ENCODE results near the gene ITPKB.
"Not testable (repeated sequence)": the region's sequence is repeated elsewhere in the genome, so short reads cannot be mapped to it uniquely, and the experiment has no call there.

The ITPKB gene

GRCh38 chr1:226733304-226733703 lies 5.8 kb downstream of the ITPKB start:
- Histone ChIP-seq H3K4me1 (ENCODE audit: insufficient read depth, low read length) (peaks cover 6% of the 10 kb centered on the region), H3K36me3 (ENCODE audit: insufficient read depth, low read length) (peaks cover 6% of the 10 kb centered on the region), H3K4me3 (ENCODE audit: low read length) (no peak overlapping the region), H3K9me3 (ENCODE audit: low read length) (no peaks in the 10 kb centered on the region), H3K27me3 (ENCODE audit: insufficient read depth, low read length) (no peaks in the 10 kb centered on the region), H2AFZ (ENCODE audit: low read depth, low read length) (no peak overlapping the region)

GRCh38 chr1:226732856-226733291 lies 6.2 kb downstream of the ITPKB start:
- Histone ChIP-seq H3K4me3 (ENCODE audit: low read length) (no peak overlapping the region), H3K4me1 (ENCODE audit: insufficient read depth, low read length) (peaks cover 6% of the 10 kb centered on the region), H3K27me3 (ENCODE audit: insufficient read depth, low read length) (no peaks in the 10 kb centered on the region), H3K9me3 (ENCODE audit: low read length) (no peaks in the 10 kb centered on the region), H2AFZ (ENCODE audit: low read depth, low read length) (no peak overlapping the region), H3K36me3 (ENCODE audit: insufficient read depth, low read length) (peaks cover 6% of the 10 kb centered on the region)

- Histone ChIP-seq H2AFZ (ENCODE audit: low read depth, low read length) (no peak overlapping the region), H3K36me3 (ENCODE audit: insufficient read depth, low read length) (peaks cover 6% of the 10 kb centered on the region), H3K27me3 (ENCODE audit: insufficient read depth, low read length) (no peaks in the 10 kb centered on the region), H3K4me1 (ENCODE audit: insufficient read depth, low read length) (peaks cover 9% of the 10 kb centered on the region), H3K4me3 (ENCODE audit: low read length) (no peak overlapping the region), H3K9me3 (ENCODE audit: low read length) (no peaks in the 10 kb centered on the region)
Observed at GRCh38 chr1:226731257-226731893, 7.7 kb downstream of the ITPKB start.

- Histone ChIP-seq H3K4me3 (ENCODE audit: low read length) (no peak overlapping the region), H3K4me1 (ENCODE audit: insufficient read depth, low read length) (peaks cover 9% of the 10 kb centered on the region), H3K9me3 (ENCODE audit: low read length) (no peaks in the 10 kb centered on the region), H2AFZ (ENCODE audit: low read depth, low read length) (no peak overlapping the region), H3K27me3 (ENCODE audit: insufficient read depth, low read length) (no peaks in the 10 kb centered on the region), H3K36me3 (ENCODE audit: insufficient read depth, low read length) (peaks cover 4% of the 10 kb centered on the region)
Observed at GRCh38 chr1:226730836-226731235, 8.2 kb downstream of the ITPKB start.

- Histone ChIP-seq H3K27me3 (ENCODE audit: insufficient read depth, low read length) (no peaks in the 10 kb centered on the region), H3K36me3 (ENCODE audit: insufficient read depth, low read length) (peaks cover under 1% of the 10 kb centered on the region), H3K9me3 (ENCODE audit: low read length) (no peaks in the 10 kb centered on the region), H3K4me3 (ENCODE audit: low read length) (no peak overlapping the region), H3K4me1 (ENCODE audit: insufficient read depth, low read length) (peaks cover 9% of the 10 kb centered on the region), H2AFZ (ENCODE audit: low read depth, low read length) (no peak overlapping the region)
Observed at GRCh38 chr1:226730071-226730470, 9.0 kb downstream of the ITPKB start.

GRCh38 chr1:226728448-226728847 lies 10.6 kb downstream of the ITPKB start:
- H2AFZ ChIP-seq (ENCODE audit: low read depth, low read length): no peak overlapping the region
- no peaks in the 10 kb centered on the region for H3K27me3 ChIP-seq (ENCODE audit: insufficient read depth, low read length)
- H3K4me1 ChIP-seq (ENCODE audit: insufficient read depth, low read length): peaks cover 20% of the 10 kb centered on the region
- H3K4me3 ChIP-seq (ENCODE audit: low read length): no peak overlapping the region
- H3K36me3 ChIP-seq (ENCODE audit: insufficient read depth, low read length): no peaks in the 10 kb centered on the region
- H3K9me3 ChIP-seq (ENCODE audit: low read length): no peaks in the 10 kb centered on the region

GRCh38 chr1:226725897-226726267 lies 13.2 kb downstream of the ITPKB start:
- H3K4me3 ChIP-seq (ENCODE audit: low read length): no peak overlapping the region
- peaks cover 25% of the 10 kb centered on the region for H3K4me1 ChIP-seq (ENCODE audit: insufficient read depth, low read length)
- no peaks in the 10 kb centered on the region for H3K36me3 ChIP-seq (ENCODE audit: insufficient read depth, low read length)
- H3K27me3 ChIP-seq (ENCODE audit: insufficient read depth, low read length): no peaks in the 10 kb centered on the region
- H2AFZ ChIP-seq (ENCODE audit: low read depth, low read length): no peak overlapping the region
- H3K9me3 ChIP-seq (ENCODE audit: low read length): no peaks in the 10 kb centered on the region

GRCh38 chr1:226723657-226724532 lies 15.2 kb downstream of the ITPKB start:
- H3K27me3 ChIP-seq (ENCODE audit: insufficient read depth, low read length): no peaks in the 10 kb centered on the region
- no peak overlapping the region for H3K4me3 ChIP-seq (ENCODE audit: low read length)
- no peak overlapping the region for H2AFZ ChIP-seq (ENCODE audit: low read depth, low read length)
- H3K4me1 ChIP-seq (ENCODE audit: insufficient read depth, low read length): peaks cover 35% of the 10 kb centered on the region
- no peaks in the 10 kb centered on the region for H3K9me3 ChIP-seq (ENCODE audit: low read length)
- no peaks in the 10 kb centered on the region for H3K36me3 ChIP-seq (ENCODE audit: insufficient read depth, low read length)

- H2AFZ ChIP-seq (ENCODE audit: low read depth, low read length): no peak overlapping the region
- no peaks in the 10 kb centered on the region for H3K27me3 ChIP-seq (ENCODE audit: insufficient read depth, low read length)
- H3K9me3 ChIP-seq (ENCODE audit: low read length): no peaks in the 10 kb centered on the region
- H3K36me3 ChIP-seq (ENCODE audit: insufficient read depth, low read length): no peaks in the 10 kb centered on the region
- H3K4me1 ChIP-seq (ENCODE audit: insufficient read depth, low read length): peaks cover 35% of the 10 kb centered on the region
- no peak overlapping the region for H3K4me3 ChIP-seq (ENCODE audit: low read length)
Observed at GRCh38 chr1:226722901-226723656, 16.0 kb downstream of the ITPKB start.

- peaks cover 35% of the 10 kb centered on the region for H3K4me1 ChIP-seq (ENCODE audit: insufficient read depth, low read length)
- no peaks in the 10 kb centered on the region for H3K36me3 ChIP-seq (ENCODE audit: insufficient read depth, low read length)
- H3K9me3 ChIP-seq (ENCODE audit: low read length): no peaks in the 10 kb centered on the region
- H3K4me3 ChIP-seq (ENCODE audit: low read length): no peak overlapping the region
- no peak overlapping the region for H2AFZ ChIP-seq (ENCODE audit: low read depth, low read length)
- no peaks in the 10 kb centered on the region for H3K27me3 ChIP-seq (ENCODE audit: insufficient read depth, low read length)
Observed at GRCh38 chr1:226722240-226722900, 16.7 kb downstream of the ITPKB start.

- not testable (repeated sequence) for H3K27me3 ChIP-seq (ENCODE audit: insufficient read depth, low read length); H2AFZ ChIP-seq (ENCODE audit: low read depth, low read length); H3K9me3 ChIP-seq (ENCODE audit: low read length); H3K36me3 ChIP-seq (ENCODE audit: insufficient read depth, low read length); H3K4me3 ChIP-seq (ENCODE audit: low read length)
- peaks cover 30% of the 10 kb centered on the region for H3K4me1 ChIP-seq (ENCODE audit: insufficient read depth, low read length)
Observed at GRCh38 chr1:226720574-226720973, 18.5 kb downstream of the ITPKB start.

GRCh38 chr1:226719596-226720387 lies 19.3 kb downstream of the ITPKB start:
- Histone ChIP-seq H3K4me3 (ENCODE audit: low read length) (no peak overlapping the region), H3K27me3 (ENCODE audit: insufficient read depth, low read length) (no peaks in the 10 kb centered on the region), H2AFZ (ENCODE audit: low read depth, low read length) (no peak overlapping the region), H3K4me1 (ENCODE audit: insufficient read depth, low read length) (peaks cover 30% of the 10 kb centered on the region), H3K36me3 (ENCODE audit: insufficient read depth, low read length) (no peaks in the 10 kb centered on the region), H3K9me3 (ENCODE audit: low read length) (no peaks in the 10 kb centered on the region)
